ENCODE measurements around the gene CDK6.

CDK6 gene

GRCh38 chr7:92708111-92709042 is 128.0 kb downstream of the CDK6 start:
- no peak for DNase-seq (ENCODE audit: low read depth)

- DNase-seq (ENCODE audit: low read depth), result no peak
These were observed 128.9 kb downstream of the CDK6 start for GRCh38 chr7:92707435-92707834.

DNA sequence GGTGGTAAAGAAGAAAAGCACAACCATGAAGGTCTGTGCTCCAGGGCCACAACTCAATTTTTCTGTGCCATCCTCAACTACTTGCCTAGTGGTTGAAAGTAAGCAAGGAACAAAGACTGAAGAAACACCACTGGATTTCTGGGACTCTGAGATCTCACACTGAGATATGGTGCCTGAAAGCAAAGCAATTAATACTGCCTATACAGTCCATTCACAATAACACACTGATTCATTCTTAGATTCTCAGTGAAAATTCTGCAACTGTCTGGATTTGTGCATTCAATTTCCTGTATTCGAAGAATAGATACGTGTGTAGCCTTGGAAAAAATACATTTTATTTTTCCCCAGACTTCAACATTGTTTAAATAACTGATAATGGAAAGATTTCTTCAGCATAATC is 129.8 kb downstream of the CDK6 start:
- no peak for DNase-seq (ENCODE audit: low read depth)

GRCh38 chr7:92705831-92706230 is 130.5 kb downstream of the CDK6 start:
- no peak for DNase-seq (ENCODE audit: low read depth)

DNA sequence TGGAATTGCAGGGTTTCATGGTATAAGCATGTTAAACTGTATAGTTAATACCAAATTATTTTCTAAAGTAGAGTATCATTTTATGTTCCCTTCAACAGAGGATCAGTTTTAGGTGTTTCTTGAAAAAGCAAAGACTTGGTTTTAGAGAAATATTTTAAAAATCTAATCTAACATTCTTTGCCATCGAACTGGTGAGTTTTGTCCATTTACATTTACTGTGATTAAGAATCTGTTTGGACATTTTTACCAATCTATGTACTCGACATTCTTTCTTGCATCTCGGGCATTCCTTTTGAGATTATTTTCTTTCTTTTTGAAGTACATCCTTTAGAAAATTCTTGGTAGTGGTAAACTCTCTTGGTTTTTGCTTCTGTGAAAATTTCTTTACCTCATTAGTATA is 131.5 kb downstream of the CDK6 start:
- no peak for DNase-seq (ENCODE audit: low read depth)

DNA sequence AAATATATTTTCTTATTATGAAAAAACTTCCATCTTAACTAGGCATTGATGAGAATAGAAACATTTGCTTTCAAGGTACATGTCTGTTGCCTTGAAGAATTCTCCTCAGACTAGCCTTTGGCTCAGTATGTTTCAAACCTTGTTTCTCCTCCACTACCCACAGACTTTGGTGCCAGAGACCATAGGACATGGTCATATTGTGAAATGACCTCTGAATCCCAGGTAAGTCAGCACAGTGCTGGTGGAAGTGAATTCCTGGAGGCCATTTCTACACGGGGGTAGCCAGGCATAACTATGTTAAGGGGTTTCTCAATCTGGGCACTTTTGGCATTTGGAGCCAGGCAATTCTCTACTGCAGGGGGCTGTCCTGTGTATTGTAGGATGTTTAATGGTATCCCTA is 133.8 kb downstream of the CDK6 start:
- DNase-seq (ENCODE audit: low read depth), result no peak

GRCh38 chr7:92699966-92700514 is 136.3 kb downstream of the CDK6 start:
- DNase-seq (ENCODE audit: low read depth), result no peak

DNA sequence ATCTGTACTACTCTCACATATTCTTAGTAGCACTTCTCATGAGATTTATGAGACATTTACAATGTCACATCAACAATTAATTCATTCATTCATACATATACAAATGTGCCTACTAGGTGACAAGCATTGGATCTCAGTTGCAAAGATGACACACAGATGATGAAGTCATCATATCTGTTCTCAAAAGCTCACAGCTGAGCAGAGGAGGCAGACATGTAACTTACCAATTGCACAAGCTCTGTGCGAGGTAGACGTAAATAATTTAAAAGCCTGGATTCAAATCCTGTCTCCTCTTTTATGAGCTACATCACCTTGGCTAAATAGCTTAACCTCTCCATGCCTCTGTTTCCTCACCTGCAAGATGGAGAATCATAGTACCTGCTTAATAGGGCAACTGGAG is 136.8 kb downstream of the CDK6 start:
- DNase-seq (ENCODE audit: low read depth), result no peak

DNA sequence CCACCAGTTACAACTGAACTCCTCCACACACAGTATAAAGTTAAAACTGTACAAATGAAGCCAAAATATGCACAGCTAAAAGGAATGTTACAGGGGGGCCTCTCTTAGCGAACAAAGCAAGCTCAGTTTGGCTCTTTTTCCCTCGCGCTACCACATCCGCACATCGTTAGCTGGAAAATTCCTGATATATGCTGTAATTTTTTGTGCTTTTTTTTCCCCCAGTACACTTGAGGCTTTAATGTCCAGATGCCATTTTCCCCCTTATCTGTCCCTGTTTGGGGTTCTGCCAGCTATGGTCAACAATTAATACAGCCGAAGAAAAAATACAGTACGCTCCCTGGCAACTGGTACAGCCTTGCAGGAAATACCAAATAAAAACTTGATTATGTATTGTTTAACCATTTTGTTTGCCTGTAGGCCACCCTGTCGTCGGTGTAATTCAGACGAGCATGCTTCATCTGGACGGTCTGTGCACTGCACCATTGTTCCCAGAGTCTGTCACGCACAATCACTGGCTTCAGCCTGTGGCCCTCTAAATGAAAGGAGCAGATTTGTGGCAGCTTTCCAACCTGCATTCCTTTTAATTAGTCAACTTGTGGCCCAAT is 138.0 kb downstream of the CDK6 start:
- peak; percentile 78 for DNase-seq (ENCODE audit: low read depth)

DNA sequence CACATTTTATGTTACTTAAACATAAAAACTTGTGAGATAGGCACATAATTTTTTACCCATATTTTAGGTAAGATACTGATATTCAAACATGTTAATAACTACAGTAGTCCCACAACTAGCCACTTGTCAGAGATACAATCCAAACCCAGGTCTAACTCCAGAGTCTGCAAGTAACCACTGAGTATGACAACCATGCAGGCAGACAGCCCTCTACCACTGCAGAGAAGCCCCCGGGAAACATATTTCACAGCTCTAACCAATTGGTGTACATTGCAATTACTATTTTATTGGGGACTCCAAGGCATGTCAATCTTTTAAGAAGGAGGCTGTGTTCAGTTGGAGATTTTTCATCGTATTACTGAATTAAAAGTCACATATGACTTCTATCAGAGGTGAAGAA is 139.0 kb downstream of the CDK6 start:
- no peak for DNase-seq (ENCODE audit: low read depth)

DNA sequence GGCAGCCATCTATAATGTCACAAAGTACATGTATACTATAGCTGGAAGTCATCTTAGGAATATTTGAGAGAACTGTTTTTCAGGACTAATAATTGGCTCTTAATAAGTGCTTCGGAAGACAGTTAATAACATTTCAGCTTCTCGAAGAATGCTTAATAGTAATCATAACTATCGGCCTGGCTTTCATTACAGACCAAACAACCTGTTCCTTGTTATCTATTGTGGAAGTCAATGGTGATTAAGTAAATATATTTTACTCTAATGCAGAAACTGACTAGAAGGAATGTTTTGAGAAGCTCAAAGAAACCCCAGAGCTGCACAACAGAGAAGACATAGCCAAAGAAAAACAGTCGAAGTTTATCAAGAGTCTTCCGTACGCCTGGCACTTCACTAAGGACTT is 139.4 kb downstream of the CDK6 start:
- no peak for DNase-seq (ENCODE audit: low read depth)

DNA sequence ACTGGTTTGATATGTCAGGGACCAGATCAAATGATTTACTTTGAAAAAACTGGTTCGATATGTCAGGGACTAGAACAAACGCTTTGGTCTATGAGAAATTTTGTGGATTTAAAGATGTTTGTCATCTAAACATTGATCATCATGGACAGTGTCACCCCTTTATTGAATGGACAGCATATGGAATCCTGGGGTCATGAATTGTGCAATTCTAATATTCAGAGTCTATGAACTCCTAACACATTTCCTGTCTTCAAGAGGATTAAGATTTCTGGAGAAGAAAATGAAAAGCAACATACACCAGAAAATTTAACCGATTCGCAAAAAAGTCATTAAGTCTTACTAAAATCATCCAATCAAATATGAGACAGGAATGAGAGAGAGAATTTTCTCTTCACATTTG is 139.8 kb downstream of the CDK6 start:
- DNase-seq (ENCODE audit: low read depth), result no peak

DNA sequence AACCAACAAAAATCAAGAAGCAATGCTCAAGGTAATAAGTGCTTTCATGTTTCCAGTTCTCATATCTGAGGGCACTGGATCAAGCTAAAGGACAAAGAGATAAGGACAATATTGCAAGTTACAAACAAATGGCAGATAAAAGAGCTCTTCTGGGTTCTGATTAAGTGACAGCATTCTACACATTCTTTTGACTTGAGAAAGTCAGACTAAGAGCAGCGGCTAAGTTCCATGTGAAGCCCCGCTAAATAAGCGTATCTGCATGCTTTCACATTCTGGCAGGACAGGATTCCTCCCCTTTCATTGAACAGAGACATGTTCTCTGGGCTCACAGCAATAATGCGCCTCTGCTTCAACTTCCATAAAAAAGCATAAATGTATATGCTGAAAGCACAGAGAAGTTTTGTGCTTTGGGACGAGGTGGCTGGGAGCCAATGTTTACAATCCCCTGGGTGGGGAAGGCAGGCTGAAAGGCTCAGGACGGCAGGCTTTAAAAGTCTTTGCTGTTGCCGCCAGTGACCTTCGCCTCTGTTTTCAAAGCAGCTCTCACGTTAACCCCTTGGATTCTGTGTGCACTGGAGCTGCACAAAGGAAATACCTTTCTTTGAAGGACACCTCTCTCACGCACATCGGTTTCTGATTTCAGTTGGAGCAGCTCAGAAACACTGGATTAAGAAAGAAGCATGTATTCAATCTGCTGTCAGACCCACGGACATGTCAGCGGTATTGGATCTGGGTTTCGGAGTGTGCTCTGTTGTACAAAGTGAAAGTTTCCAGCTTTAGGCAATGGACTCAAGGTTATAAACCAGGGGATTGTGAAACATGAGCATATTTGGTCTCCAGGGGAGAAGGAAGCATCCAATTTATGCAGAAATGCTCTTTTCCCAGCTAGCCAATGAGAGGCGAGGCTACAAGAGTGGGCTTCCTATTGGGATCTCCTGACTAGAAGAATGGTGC is 140.8 kb downstream of the CDK6 start:
- DNase-seq (ENCODE audit: low read depth), result peak; percentile 94

- DNase-seq (ENCODE audit: low read depth), result no peak
These were observed 142.2 kb downstream of the CDK6 start for GRCh38 chr7:92694211-92694610.

DNA sequence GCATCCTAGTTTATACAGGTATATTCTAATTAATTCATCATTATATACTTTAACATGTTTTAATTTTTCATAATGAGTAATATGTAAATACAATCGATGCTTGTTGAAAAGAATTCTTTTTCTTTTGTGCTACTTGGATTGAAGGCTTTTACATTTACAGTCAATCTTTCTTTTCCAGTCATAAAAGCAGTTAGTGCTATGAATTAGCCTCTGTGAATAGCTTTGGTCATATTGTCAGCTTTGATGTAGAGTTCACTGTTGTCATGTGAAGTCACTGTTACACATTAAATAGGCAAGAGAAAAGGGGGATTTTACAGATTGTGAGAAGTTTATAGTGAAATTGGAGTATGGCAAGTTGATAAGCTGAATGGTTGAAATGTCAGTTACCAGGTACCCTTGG is 142.9 kb downstream of the CDK6 start:
- no peak for DNase-seq (ENCODE audit: low read depth)

GRCh38 chr7:92691578-92691977 is 144.8 kb downstream of the CDK6 start:
- DNase-seq (ENCODE audit: low read depth), result peak; percentile 65

- no peak for DNase-seq (ENCODE audit: low read depth)
These were observed 151.0 kb downstream of the CDK6 start for GRCh38 chr7:92685136-92686042.

DNA sequence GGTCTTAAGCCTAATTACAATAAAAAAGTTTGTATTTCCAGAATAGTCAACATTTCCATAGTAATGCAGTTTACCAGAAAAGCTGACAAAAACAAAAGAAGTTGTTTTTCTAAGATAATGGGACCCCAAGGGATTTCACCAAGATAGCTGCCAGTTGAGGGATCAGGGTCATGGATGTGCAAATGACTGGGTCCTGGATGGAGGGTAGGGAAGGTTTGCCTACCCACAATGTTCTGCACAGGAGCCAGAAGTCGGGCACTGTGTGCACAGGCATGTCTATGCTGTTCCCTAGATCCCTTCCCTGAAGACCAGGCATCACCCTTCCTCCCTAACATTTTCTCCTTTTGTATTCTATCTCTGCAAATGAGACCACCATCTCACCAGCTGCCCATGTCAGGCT is 152.1 kb downstream of the CDK6 start:
- no peak for DNase-seq (ENCODE audit: low read depth)

GRCh38 chr7:92682903-92683539 is 153.4 kb downstream of the CDK6 start:
- DNase-seq (ENCODE audit: low read depth), result no peak

- DNase-seq (ENCODE audit: low read depth), result no peak
These were observed 154.0 kb downstream of the CDK6 start for GRCh38 chr7:92682330-92682729.

GRCh38 chr7:92681633-92682032 is 154.7 kb downstream of the CDK6 start:
- DNase-seq (ENCODE audit: low read depth), result no peak
